Raji (cell line): Measurements from ENCODE around the gene SLC38A4.

Source experiments
- POLR2A ChIP-seq: IDR thresholded peaks from 2 replicates; pipeline ENCODE4 v1.6.1; 2011; ENCODE audit warnings: low read depth, low read length, control low read depth; ENCODE audit not compliant: insufficient read depth

SLC38A4 gene

DNA sequence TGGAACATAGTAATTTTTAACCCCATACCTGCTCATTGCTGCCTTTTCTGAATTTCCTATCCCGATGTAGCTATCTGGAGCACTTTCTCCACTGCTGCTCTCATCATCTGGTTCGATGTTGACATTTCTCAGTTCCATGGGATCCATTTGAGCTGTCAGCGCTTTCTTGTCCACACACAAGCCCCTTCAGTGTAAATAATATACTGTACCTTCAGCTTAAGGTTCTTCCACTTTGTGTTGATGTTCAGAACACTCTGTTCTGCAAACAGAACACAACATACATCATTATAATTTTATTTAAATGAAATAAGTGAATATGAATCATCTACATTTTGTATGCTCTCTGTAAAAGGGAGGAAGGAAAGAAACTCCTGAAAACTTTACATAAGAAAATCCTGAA is 32.9 kb downstream of the SLC38A4 start:
- no peak for TF ChIP-seq POLR2A

GRCh38 chr12:46790066-46790465 is 35.7 kb downstream of the SLC38A4 start:
- no peak for TF ChIP-seq POLR2A

DNA sequence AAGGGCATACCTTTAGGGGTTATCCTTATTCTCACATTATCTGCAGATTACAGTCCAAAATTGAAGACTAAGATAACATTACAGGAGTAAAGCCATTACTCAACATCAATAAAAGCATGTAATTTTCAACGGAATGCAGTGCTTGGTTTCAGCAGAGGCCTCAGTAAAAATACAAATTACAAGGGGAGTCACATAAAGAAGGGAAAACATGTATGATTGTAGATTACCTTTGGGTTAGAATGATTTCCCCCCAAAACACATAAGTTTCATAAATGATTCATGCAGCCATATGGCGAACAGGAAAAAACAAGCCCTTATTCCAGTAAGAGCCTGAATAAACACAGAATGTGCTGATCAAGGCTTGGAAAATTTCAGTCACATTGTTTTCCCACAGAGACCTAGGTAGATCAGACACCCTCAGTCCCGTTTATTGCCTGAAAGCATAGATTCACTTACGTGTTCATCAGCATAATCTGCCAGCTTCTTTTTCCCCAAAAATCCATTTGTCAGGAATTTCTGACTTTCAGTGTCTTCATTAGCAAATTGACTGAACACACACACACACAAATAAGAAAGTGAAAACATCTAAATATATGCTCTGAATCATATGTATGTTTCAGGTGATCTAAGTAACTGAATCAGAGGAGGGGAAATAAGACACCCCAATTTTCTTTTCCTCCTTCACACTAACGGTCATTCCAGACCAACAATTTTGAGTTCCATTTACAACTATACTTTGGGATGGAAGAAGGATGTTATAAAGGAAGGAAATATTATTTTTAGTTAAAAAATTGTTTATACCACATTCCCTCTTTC is 37.5 kb downstream of the SLC38A4 start:
- TF ChIP-seq POLR2A, result no peak

DNA sequence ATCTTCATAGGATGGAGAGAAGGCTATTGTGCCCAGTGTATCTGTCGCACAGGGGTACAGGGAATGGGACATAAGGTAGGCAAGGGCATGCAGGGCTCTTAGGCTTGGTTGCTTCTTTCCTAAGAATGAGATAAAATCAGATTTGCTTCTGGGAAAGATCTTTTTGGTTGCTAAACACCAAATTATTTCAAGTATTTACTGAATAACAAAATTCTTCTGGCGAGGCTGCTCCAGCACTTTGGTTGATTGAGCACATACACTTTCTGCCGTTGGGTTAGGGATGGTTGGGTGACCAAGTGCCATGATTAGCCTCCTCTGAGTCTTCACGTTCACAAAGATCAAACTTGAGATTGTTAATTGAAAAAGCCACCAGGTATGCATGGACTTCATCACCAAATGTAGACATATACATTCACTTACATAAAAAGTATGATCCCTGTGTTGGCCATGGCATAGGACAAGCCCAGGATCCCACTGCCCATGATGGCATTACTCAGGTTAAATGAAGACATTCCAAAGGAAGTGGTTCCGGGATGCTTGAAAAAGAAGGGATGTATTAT is 38.2 kb downstream of the SLC38A4 start:
- no peak for TF ChIP-seq POLR2A

GRCh38 chr12:46786774-46787173 is 39.0 kb downstream of the SLC38A4 start:
- no peak for TF ChIP-seq POLR2A

- no peak for TF ChIP-seq POLR2A
Measured at GRCh38 chr12:46785382-46785781, 40.4 kb downstream of the SLC38A4 start.

GRCh38 chr12:46783871-46784270 is 41.9 kb downstream of the SLC38A4 start:
- no peak for TF ChIP-seq POLR2A

- TF ChIP-seq POLR2A, result no peak
Measured at GRCh38 chr12:46779879-46780278, 45.9 kb downstream of the SLC38A4 start.

GRCh38 chr12:46779063-46779462 is 46.7 kb downstream of the SLC38A4 start:
- TF ChIP-seq POLR2A, result no peak

- no peak for TF ChIP-seq POLR2A
Measured at GRCh38 chr12:46778415-46778814, 47.4 kb downstream of the SLC38A4 start.

GRCh38 chr12:46777587-46777986 is 48.2 kb downstream of the SLC38A4 start:
- no peak for TF ChIP-seq POLR2A

DNA sequence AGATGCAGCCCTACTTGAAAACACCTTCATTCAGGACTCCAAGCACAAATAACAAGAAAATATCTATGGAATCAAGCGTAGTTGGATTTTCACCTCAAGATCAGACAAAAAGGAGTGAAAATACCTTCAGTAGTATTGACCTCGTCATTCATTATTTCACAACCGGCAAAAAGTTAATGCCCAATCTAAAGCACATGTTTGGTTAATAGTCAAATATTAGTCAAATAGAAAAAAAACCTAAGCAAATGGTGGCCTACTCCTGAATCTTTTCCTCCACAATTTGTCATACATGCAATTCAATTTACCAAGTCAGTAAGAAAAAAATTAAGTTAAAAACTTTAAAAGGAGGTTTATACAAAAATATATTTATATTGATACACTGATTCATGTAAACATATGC is 50.0 kb downstream of the SLC38A4 start:
- no peak for TF ChIP-seq POLR2A

GRCh38 chr12:46774322-46774633 is 51.5 kb downstream of the SLC38A4 start:
- TF ChIP-seq POLR2A, result no peak

GRCh38 chr12:46773586-46774321 is 52.0 kb downstream of the SLC38A4 start:
- TF ChIP-seq POLR2A, result no peak

- TF ChIP-seq POLR2A, result no peak
Measured at GRCh38 chr12:46771268-46771827, 54.4 kb downstream of the SLC38A4 start.

- TF ChIP-seq POLR2A, result no peak
Measured at GRCh38 chr12:46770501-46771183, 55.2 kb downstream of the SLC38A4 start.

- no peak for TF ChIP-seq POLR2A
Measured at GRCh38 chr12:46764005-46764404, 61.8 kb downstream of the SLC38A4 start.
